Smooth muscle cell (in vitro differentiated cells): ENCODE measurements around the gene PLEKHG4. TPM values are rescaled to one million over a fixed set of nuclear protein-coding genes. Genes with fewer than 3 reads are reported as not detected.

ENCODE experiments used
- DNase-seq: peaks from one replicate; lab custom pipeline; 2025; ENCODE audit not compliant: unreplicated experiment; lab: John Stamatoyannopoulos, UW
- H2AFZ ChIP-seq: fragments of 200-600 bp; sonication (generic); 2 replicates; pipeline ENCODE4 v1.6.0; 2016; ENCODE audit warnings: antibody characterized with exemption, low read depth, mild to moderate bottlenecking
- H3F3A ChIP-seq: fragments of 200-600 bp; sonication (generic); 2 replicates; pipeline ENCODE4 v1.6.0; 2017; ENCODE audit warnings: antibody characterized with exemption, low read depth
- H3K27ac ChIP-seq: fragments of 200-600 bp; sonication (generic); 2 replicates; pipeline ENCODE4 v1.5.1; 2016; ENCODE audit warnings: low read depth, mild to moderate bottlenecking
- H3K27me3 ChIP-seq: fragments of 200-600 bp; sonication (generic); 2 replicates; pipeline ENCODE4 v1.6.1; 2016; ENCODE audit warnings: low read depth, mild to moderate bottlenecking
- H3K36me3 ChIP-seq: fragments of 200-600 bp; sonication (generic); 2 replicates; pipeline ENCODE4 v1.5.1; 2016; ENCODE audit warnings: low read depth
- H3K4me1 ChIP-seq: fragments of 200-600 bp; sonication (generic); 2 replicates; pipeline ENCODE4 v1.5.1; 2016; ENCODE audit warnings: low read depth
- H3K4me2 ChIP-seq: fragments of 200-600 bp; sonication (generic); 2 replicates; pipeline ENCODE4 v1.6.0; 2016; ENCODE audit warnings: mild to moderate bottlenecking
- H3K4me3 ChIP-seq: fragments of 200-600 bp; sonication (generic); 2 replicates; pipeline ENCODE4 v1.5.1; 2016; ENCODE audit warnings: mild to moderate bottlenecking
- H3K79me2 ChIP-seq: fragments of 200-600 bp; sonication (generic); 2 replicates; pipeline ENCODE4 v1.6.0; 2016; ENCODE audit warnings: low read depth, mild to moderate bottlenecking
- H3K9ac ChIP-seq: fragments of 200-600 bp; sonication (generic); 2 replicates; pipeline ENCODE4 v1.6.0; 2016; ENCODE audit warnings: low read depth
- H3K9me3 ChIP-seq: fragments of 200-600 bp; sonication (generic); replicated peaks from 2 replicates; pipeline ENCODE4 v1.5.1; 2016; ENCODE audit warnings: low read depth
- H4K20me1 ChIP-seq: fragments of 200-600 bp; sonication (generic); 2 replicates; pipeline ENCODE4 v1.6.0; 2016; ENCODE audit warnings: low read depth
- WGBS: methylation state at CpG from one replicate; pipeline ENCODE4 v1.1.7; 2016; ENCODE audit warnings: low lambda C conversion rate; 5-methylcytosine and 5-hydroxymethylcytosine counted together
- polyA plus RNA-seq: library from polyadenylated mRNA; unstranded; fragments of >200 nt; fragmentation: Nextera tagmentation; extraction: Ambion mirVana; gene quantifications from 2 replicates; pipeline ENCODE4 v1.2.1, GENCODE V29; 2016
- total RNA-seq: library from RNA; depleted of rRNA; stranded (reverse); fragments of >200 nt; gene quantifications from 2 replicates; pipeline ENCODE4 v1.2.3, GENCODE V29; 2014
- TF ChIP-seq, protein P1 (sequence below): fragments of 200-600 bp; sonication (generic); IDR thresholded peaks from 2 replicates; pipeline ENCODE4 v1.5.1; 2017; ENCODE audit warnings: borderline replicate concordance, mild to moderate bottlenecking, antibody characterized with exemption; ENCODE audit not compliant: insufficient read depth, poor library complexity, severe bottlenecking

The PLEKHG4 gene
- total and polyA plus RNA-seq, 2 experiments from 2014 or later = 2.7 to 27.0 TPM

DNA sequence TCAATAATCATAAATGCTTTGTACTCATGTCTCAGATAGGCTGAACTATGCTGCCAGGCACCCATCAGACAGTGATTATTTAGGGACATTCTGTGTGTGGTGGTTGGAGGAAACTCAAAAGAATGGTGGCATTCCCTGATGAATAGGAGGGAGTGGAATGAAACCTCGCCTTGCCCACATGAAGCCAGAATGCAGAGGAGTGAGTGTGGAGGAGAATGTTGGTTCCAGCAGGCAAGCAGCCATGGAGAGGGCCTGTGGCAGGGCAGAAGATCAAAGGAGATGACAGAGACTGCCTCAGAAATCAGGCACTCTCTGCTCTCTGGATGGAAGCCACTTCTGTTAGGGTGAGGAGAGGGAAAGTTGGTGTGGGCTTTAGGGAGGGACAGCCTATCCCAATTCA lies 24.7 kb downstream of the PLEKHG4 start:
- H2AFZ ChIP-seq = no peak overlapping the region
- no peaks in the 10 kb centered on the region for H3K9me3 ChIP-seq
- no peak overlapping the region for H3K4me2 ChIP-seq
- TF ChIP-seq, protein P1, sequence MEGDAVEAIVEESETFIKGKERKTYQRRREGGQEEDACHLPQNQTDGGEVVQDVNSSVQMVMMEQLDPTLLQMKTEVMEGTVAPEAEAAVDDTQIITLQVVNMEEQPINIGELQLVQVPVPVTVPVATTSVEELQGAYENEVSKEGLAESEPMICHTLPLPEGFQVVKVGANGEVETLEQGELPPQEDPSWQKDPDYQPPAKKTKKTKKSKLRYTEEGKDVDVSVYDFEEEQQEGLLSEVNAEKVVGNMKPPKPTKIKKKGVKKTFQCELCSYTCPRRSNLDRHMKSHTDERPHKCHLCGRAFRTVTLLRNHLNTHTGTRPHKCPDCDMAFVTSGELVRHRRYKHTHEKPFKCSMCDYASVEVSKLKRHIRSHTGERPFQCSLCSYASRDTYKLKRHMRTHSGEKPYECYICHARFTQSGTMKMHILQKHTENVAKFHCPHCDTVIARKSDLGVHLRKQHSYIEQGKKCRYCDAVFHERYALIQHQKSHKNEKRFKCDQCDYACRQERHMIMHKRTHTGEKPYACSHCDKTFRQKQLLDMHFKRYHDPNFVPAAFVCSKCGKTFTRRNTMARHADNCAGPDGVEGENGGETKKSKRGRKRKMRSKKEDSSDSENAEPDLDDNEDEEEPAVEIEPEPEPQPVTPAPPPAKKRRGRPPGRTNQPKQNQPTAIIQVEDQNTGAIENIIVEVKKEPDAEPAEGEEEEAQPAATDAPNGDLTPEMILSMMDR = no peak
- no peak overlapping the region for H3K27ac ChIP-seq
- H3K27me3 ChIP-seq = no peaks in the 10 kb centered on the region
- no peak overlapping the region for H3K9ac ChIP-seq
- WGBS = 59% methylated on average over 1 of the region's 1 CpG
- no peaks in the 10 kb centered on the region for H4K20me1 ChIP-seq
- H3F3A ChIP-seq = no peaks in the 10 kb centered on the region
- H3K4me3 ChIP-seq = no peak overlapping the region
- no peaks in the 10 kb centered on the region for H3K4me1 ChIP-seq
- no peaks in the 10 kb centered on the region for H3K79me2 ChIP-seq
- H3K36me3 ChIP-seq = no peaks in the 10 kb centered on the region
- no peak for DNase-seq

DNA sequence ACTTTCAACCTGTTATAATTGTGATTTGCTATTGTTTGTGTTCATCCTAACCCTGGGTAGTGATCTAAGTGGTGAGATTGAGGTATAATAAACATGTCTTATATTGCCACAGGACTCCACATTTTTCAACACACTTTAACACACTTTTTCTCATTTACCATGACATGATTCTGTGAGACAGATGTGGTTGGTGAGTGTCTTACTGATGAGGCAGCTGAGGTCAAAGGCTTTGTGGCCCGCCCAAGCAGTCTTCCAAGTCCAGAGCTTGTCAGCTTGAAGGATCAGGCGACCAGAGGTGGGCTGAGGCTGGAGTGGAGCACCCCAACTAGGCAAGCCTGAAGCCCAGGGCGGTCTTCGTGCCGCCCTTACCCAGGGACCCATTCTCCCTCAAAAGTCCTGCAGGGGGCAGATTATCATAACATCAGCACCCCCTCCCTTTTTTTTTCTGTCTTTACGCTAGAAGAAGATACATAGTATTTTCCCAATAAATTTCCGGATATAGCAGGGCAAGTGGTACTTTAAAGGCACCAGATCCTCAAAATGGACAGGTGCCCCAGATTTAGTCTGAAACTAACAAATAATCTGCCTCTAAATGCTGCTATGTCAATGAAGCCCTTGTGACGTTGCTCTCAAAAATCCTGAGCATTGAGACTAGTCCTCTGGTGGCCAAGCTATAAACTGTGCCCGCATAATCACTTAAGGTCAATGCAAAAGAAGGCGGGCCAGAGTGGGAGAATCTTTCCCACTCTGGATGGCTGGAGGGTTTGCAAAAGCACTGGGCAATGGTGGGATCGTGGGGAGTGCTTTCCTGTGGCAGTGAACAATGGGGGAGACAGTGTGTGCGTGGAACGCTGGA lies 26.1 kb downstream of the PLEKHG4 start:
- no peak overlapping the region for H2AFZ ChIP-seq
- no peaks in the 10 kb centered on the region for H3K36me3 ChIP-seq
- H3K79me2 ChIP-seq = no peaks in the 10 kb centered on the region
- no peaks in the 10 kb centered on the region for H4K20me1 ChIP-seq
- H3F3A ChIP-seq = peaks cover 8% of the 10 kb centered on the region
- no peaks in the 10 kb centered on the region for H3K4me1 ChIP-seq
- H3K27me3 ChIP-seq = no peaks in the 10 kb centered on the region
- no peak overlapping the region for H3K9ac ChIP-seq
- H3K27ac ChIP-seq = no peak overlapping the region
- TF ChIP-seq, protein P1 = no peak
- WGBS = 91% methylated on average over 13 of the region's 13 CpGs
- H3K9me3 ChIP-seq = no peaks in the 10 kb centered on the region
- H3K4me3 ChIP-seq = no peak overlapping the region
- no peak for DNase-seq
- H3K4me2 ChIP-seq = no peak overlapping the region

DNA sequence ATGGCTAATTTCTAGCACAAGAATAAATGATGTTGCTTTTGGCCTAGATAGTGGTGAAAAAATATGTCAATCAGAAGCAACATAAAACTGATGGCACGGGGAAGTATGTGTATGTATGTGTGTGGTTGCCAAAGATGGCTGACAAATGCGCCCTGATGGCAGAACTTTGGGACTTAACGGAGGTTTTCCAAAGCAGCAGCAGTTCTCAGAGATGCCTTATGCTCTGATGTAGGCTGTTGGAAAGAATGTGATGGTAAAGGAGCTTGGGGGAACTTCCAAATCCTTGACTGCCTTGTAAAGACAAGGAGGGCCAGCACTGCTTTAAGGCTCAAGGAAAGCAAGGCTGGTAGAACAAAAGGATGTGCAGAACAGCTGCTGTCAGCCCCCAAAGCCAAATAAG lies 31.2 kb downstream of the PLEKHG4 start:
- no peaks in the 10 kb centered on the region for H3K79me2 ChIP-seq
- H3K9ac ChIP-seq = peak overlapping the region; percentile 78
- DNase-seq = no peak
- no peaks in the 10 kb centered on the region for H3K36me3 ChIP-seq
- peak overlapping the region; percentile 98 for H3K27ac ChIP-seq
- H3F3A ChIP-seq = peaks cover 26% of the 10 kb centered on the region
- peak overlapping the region; percentile 44 for H2AFZ ChIP-seq
- H4K20me1 ChIP-seq = no peaks in the 10 kb centered on the region
- TF ChIP-seq, protein P1 = no peak
- 75% methylated on average over 3 of the region's 3 CpGs for WGBS
- H3K4me2 ChIP-seq = peak overlapping the region; percentile 13
- H3K4me3 ChIP-seq = no peak overlapping the region
- H3K9me3 ChIP-seq = no peaks in the 10 kb centered on the region
- H3K4me1 ChIP-seq = peaks cover 9% of the 10 kb centered on the region
- H3K27me3 ChIP-seq = no peaks in the 10 kb centered on the region
